Stimulated activated CD4-positive, alpha-beta T cell treated with anti-CD3 and anti-CD28 coated beads, Interleukin-12 subunit alpha, Interleukin-12 subunit beta, amount 100 ng/mL, for 48 hours (primary cell): ENCODE data around the gene SLC6A19.

Experiments used
- DNase-seq, 3 donors: peaks; one replicate each; pipeline ENCODE4 v3.0.0-alpha.2; 2020; ENCODE audit warnings: low read depth in 2 of 3, low spot score in 1 of 3

SLC6A19 gene

DNA sequence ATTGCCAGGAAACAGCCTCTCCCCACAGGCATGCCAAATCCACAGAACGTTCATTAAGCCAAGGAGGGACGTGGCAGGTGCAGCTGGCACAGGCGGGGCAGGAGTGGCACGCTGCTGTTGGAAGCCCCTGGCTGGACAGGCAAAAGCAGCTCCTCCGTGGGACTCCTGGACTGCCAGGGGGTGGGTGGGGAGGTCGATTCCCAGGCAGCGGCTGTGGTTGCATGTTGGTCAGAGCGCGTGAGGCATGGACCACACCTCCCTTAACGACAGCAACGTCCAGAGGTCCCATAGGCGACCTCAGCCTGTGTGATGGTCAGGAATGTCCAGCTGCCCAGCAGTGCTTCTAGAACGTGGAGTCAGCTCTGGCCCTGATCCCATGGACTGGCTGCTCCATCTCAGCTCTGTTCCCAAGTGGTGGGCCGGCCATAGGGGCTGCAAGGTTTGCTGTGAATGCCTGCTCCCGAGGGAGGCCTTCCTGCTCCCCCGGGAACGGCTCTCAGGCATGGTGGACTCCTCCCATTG, 6.9 kb downstream of the SLC6A19 start:
- no peak for DNase-seq

DNA sequence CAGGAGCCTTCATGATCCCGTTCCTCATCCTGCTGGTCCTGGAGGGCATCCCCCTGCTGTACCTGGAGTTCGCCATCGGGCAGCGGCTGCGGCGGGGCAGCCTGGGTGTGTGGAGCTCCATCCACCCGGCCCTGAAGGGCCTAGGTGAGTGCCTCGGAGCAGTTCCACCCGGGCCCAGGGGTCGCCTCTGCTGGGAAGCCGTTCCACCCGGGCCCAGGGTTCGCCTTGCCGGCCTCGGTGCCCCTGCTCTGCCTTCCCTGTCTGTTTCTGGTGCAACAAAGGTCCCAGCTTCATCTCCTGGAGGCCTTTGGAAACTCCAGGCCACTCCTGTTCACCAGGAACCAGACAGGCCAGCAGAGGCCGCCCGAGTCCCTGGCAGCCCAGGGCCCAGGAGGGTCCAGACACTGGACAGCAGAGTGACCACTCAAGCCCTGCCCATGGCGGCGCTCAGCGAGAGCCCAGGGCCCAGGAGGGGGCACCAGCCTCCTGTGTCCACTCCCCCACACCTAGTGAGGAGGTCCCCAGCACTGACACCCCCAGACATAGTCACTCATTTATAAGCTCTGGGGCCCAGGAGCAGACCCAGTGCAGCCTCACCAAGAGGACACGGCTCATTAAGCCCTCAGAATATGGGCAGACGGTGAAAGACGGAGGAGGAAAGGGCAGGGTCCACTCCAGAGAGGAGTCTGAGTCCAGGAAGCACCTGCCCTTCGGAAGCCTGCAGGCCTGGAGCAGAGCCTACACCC, 7.5 kb downstream of the SLC6A19 start:
- no peak for DNase-seq

DNA sequence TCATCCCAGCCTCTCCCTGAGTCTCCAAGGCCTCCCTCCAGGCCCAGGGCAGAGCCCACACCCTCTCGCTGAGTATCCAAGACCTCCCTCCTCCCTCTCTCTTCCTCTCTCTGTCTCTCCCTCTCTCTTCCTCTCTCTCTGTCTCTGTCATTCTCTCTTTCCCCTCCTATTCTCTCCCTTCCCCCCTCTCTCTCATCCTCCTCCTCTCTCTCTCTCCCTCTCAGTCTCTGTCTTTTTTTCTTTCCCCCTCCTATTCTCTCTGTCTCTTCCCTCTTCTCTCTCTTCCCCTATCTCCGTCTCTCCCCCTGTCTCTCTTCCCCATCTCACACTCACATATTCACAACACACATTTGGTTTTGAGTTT, 8.1 kb downstream of the SLC6A19 start:
- DNase-seq = no peak

DNA sequence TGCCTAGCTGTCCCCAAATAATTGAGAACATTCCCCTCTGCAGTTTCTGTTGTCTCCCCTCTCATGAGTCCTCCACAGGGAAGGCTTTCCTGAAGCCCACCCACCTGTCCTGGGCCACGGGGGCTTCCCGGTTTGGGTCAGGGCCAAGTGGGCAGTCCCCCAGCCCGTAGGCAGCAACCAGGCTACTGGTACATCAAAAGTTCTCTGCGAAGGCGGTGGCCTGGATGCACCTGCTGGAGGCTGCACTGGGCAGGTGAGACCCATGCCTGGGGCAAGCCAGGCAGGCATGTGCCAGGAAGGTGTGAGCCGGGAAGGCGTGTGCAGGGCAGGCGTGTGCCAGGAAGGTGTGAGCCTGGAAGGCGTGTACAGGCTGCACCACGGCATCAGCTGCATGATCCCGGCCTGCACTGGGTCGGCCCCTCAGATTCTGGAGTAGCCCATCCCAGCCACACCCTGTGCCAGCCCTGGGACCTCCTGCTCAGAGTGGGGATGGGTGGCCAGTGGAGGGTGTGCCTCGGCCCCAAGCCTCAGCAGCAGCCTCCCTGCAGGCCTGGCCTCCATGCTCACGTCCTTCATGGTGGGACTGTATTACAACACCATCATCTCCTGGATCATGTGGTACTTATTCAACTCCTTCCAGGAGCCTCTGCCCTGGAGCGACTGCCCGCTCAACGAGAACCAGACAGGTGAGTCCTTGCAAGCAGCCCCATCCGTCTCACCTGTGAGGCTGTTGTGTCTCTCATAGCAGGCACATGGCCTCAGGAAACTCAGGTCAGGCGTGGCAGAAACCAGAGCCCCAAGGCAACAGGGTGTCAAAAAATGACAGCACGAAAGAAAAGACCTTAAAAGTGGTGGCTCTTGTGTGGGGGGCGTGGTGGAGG, 8.7 kb downstream of the SLC6A19 start:
- DNase-seq = no peak

DNA sequence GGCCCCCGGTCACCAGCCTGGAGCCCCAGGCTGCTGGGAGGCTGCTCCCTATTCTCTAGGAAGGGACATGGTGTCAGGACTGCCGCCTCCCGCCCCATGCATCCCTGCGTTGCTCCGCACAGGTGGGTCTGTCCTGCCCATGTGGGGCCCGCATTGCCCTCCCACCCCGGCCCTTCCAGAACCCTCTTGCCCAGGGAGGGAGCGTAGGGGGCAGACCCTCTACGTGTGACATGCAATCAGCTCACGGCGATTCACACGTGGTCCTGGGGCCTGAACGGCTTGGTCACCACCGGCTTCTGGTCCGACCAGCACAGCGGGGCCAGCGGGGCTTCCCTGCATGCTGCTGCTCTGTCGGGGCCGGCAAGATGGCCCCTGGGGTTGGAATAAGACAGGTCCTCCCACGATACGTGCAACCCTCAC, 9.4 kb downstream of the SLC6A19 start:
- DNase-seq = no peak

DNA sequence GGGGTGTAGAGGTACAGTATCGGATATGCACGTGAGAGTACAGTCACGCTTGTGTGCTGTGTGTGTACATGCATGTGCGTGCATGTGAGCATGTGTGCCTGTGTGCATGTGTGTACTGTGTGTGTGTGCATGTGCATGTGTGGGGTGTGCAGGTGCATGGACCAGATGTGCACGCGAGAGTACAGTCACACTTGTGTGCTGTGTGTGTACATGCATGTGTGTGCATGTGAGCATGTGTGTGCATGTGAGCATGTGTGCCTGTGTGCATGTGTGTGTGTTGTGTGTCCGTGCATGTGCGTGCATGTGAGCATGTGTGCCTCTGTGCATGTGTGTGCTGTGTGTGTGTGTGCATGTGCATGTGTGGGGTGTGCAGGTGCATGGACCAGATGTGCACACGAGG, 10.3 kb downstream of the SLC6A19 start:
- DNase-seq = no peak

DNA sequence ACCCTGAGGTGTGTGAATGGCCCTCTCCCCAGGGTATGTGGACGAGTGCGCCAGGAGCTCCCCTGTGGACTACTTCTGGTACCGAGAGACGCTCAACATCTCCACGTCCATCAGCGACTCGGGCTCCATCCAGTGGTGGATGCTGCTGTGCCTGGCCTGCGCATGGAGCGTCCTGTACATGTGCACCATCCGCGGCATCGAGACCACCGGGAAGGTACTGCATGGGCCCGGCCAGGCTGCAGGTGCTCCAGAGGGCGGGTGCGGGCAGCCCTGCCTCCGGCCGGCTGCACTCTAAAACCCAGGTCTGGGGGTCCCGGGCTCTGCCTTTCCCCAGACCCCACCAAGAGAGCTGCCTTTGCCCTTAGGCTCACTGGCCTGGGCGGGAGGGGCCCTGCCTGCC, 10.9 kb downstream of the SLC6A19 start:
- DNase-seq = no peak

DNA sequence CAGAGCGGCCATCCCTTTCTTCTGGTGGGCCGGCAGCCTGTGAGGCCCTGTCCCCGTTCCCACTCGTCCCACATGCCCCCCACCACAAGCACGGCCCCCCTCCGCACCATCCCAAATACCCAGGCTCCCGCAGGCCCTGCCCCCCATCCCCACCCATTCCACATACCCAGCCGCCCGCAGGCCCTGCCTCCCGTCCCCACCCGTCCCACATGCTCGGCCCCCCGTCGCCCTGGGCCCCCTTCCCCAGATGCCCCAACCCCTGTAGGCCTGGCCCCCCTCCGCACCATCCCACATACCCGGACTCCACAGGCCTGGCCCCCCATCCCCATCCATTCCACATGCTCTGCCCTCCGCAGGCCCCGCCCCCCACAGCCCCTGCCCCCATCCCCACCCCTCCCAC, 11.5 kb downstream of the SLC6A19 start:
- no peak for DNase-seq

DNA sequence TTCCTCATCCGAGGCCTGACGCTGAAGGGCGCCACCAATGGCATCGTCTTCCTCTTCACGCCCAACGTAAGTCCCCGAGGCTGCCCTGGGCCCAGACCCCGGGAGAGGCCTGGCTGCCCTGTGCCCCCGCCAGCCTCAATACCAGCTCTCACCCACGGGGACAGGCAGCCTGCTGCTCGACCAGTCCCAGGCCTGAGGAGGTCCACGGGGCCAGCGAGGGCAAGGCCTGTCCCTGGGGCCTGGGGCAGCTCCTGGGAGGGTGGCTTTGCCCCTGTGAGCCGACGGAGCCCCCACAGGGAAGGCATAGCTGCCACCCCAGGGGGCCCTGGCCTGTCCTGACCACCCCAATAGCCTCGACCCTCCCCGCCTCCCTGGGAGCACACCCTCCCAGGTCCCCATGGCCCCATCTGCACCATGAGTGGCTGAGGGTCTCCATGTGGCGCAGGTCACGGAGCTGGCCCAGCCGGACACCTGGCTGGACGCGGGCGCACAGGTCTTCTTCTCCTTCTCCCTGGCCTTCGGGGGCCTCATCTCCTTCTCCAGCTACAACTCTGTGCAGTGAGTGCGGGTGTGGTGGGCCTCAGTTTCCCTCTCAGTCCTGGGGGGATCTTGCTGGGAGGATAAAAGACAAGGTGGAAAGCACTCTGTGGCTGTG, 12.2 kb downstream of the SLC6A19 start:
- DNase-seq = no peak

DNA sequence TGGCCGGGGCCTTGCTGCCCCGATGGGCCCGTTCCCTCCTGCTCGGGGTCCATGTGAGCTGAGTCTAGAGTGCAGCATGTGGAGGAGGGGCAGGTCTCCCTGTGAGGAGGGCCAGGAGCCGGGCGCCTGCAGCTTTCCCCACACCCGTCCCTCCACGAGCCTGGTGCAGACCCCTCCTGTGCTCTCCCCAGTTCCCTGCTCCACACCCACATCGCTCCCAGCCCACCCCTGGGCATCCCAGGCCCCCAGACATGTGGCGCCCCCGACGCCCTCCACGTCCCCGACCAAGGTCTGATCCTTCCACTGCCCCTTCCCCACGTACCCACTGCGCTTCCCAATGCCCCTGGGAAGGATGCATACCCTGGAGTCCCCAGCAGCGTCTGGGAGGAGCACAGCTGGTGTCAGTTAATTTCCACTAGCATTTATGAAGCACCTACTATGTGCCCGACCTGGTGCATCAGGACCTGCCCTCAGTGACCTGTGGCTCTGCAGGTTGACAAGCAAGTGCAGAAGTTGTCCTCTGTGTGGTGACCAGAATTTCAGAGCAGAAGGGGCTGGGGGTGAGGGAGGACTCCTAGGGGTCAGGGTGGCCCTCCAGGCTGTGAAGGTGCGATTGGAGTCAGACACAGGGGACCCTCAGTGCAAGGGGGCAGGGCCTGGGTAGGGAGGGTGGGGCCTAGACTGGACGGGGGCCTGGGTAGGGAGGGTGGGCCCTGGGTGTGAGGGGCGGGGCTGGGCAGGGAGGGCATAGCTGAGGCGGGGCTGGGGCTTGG, 13.0 kb downstream of the SLC6A19 start:
- DNase-seq = no peak

DNA sequence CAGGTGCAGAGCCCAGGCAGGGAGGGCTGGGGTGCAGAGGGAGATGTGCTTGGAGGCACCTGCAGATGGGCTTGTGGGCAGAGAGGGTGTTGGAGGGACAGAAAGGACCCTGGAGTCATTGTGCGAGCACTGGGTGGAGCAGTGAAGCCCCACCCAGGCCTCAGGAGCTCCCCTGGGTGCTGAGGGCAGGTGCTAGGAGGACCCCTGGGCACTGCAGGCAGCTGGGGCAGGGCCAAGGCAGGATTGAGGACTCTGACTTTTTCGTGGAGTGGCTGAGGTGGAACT, 13.5 kb downstream of the SLC6A19 start:
- no peak for DNase-seq

DNA sequence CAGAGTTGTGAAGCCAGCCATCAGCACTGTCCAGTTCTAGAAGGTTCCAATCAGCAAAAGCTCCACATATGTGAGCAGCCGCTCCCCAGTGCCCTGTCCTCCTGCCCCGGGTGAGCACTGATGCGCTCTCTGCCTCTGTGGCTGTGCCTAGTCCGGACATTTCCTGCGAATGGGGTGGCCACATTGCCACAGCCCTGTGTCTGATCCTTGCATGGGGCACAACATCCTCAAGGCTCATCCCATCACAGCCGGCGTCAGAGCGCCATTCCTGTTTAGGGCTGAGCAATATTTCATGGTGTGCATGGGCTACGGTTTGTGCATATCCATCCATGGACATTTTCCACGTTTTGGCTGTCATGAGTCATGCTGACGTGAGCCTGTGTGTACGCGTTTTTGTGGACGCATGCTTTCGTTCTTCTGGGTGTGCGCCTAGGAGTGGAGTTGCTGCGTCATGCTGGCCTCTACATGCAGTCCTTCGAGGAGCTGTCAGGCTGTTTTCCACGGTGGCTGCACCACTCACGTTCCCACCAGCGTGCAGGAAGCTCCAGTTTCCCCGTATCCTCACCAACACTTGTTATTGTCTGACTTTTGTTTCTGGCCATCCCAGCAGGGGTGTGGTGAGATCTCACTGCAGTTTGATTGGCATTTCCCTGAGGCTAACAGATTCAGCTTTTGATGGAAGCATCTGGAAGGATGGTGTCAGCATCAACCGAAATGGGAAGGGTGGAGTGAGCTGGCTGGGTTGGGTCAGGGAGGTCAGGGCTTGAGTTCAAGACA, 14.1 kb downstream of the SLC6A19 start:
- DNase-seq = no peak

DNA sequence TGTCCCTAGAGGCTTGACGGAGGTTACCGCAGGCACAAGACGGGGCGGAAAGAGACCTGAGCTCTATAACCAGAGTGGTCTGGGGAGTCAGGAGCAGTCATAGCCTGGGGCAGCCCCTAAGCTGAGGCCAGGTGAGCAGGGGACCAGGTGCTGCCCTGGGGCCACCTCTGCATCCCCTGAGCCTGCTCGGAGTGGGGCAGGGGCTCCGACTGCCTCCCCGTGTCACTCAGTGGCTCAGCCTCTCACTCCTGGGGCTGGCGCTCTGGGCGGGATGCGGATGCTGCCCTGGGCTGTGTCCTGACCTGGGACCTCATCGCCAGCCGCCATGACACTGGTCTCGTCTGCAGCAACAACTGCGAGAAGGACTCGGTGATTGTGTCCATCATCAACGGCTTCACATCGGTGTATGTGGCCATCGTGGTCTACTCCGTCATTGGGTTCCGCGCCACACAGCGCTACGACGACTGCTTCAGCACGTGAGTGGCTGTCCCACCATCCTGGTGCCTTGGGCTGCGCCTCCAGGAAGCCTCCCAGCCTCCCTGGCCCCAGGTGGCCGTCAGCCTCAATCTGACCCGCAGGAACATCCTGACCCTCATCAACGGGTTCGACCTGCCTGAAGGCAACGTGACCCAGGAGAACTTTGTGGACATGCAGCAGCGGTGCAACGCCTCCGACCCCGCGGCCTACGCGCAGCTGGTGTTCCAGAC, 15.0 kb downstream of the SLC6A19 start:
- no peak for DNase-seq

DNA sequence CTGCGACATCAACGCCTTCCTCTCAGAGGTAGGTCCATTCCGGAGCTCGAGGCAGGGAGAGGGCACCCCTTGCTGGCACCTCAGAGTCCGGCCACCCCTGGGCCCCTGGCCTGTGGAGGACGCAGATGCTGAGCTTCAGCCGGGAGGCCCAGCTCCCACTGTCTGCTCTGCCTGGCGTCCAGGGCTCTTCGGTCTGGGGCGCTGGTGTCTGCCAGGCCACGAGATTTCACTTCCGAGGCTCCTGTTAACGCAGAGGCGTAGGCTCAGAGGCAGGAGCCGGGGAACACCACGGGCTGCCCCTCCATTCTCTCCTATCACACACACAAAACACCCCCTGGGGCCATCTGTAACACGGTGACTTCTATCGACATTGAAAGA, 15.5 kb downstream of the SLC6A19 start:
- DNase-seq = no peak

DNA sequence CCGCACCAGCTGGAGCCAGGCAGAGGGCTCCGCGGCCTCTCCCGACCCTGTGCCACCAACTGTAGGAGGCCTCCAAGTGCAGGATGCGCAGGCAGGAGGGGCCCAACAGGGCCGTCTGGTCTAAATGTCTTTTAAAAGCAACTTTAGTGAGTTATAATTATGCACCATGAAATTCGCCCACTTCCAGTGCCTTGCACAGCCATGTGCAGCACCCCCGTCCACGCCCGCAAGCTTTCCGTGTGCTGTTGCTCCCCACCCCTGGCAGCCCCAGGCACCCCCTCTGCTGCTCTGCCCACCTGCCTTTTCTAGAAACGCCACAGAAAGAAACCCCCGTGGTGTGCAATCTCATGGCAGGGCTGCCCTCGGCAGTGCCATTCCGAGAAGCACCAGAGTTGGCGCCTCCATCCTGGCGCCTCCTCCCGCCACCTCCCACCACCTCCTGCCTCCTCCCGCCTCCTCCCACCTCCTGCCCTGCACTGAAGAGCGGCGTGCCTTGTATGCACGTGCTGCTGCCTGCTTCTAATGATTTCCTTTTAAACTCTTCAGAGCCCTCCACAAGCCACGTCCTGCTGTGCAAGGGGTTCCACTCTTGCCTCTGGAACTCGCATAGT, 16.3 kb downstream of the SLC6A19 start:
- DNase-seq = no peak

DNA sequence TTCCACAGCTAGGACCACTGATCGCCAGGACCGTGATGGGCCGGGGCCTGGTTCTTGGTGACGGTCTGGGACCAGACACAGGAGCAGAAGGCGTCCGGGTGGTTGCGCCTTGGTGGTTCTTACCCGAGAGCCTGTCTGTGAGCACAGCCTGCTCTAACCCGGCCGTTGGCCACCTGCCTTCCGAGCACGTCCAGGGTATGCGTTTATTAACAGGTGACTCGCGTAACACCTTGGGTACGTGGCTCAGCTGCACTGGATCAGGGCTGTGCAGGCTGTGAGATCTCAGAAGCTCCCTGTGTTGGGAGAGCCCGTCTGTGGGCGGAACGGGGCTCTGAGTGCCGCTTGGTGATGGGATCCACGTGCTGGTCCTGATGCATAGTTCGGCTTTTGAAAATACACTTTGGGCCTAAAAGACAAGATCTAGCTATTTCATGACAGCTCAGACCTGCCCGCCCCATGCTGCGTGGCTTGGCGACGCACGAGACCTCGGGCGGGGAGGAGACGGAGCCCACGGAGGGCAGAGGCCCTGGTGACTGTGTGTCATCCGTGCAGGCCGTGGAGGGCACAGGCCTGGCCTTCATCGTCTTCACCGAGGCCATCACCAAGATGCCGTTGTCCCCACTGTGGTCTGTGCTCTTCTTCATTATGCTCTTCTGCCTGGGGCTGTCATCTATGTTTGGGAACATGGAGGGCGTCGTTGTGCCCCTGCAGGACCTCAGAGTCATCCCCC, 17.1 kb downstream of the SLC6A19 start:
- DNase-seq = no peak

DNA sequence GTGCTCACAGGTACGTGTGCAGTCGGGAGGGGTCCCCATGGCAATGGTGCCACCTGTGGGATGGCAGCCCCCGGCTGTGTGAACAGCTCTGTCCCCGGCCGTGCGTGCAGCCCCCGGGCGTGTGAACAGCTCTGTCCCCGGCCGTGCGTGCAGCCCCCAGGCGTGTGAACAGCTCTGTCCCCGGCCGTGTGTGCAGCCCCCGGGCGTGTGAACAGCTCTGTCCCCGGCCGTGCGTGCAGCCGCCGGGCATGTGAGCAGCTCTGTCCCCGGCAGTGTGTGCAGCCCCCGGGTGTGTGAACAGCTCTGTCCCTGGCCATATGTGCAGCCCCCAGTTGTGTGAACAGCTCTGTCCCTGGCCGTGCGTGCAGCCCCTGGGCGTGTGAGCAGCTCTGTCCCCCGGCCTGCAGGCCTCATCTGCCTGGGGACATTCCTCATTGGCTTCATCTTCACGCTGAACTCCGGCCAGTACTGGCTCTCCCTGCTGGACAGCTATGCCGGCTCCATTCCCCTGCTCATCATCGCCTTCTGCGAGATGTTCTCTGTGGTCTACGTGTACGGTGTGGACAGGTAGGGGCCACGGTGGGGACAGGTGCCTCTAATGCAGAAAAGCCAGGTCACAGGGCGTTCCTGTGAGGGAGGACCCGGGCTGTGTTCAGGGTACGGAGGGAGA, 17.8 kb downstream of the SLC6A19 start:
- DNase-seq = no peak

DNA sequence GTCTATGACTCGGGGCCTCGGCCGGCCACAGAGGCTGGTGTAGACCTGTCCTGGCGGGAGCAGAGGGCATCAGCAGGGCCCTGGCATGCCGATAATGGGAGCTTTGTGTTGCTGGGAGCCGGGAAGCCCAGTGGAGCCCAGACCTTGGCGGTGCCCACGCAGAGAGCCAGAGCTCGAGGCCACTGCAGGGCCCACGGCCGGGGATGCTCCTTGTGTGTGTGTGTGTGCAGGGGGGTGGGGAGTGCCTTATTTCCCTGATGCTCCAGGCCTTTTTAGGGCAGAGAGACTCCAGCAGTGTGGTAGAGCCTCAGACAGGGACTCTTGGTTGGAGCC, 18.3 kb downstream of the SLC6A19 start:
- no peak for DNase-seq
